ENCODE data around the gene TCHHL1. TPM values are rescaled to one million over a fixed set of nuclear protein-coding genes. Genes with fewer than 3 reads are reported as not detected.

Gene TCHHL1
- total and polyA plus RNA-seq, 9 of the 15 experiments (the other 6 are each of a cell fraction or from before 2014, with no cell fraction given): not detected

GRCh38 chr1:152071123-152071522, 17.7 kb downstream of the TCHHL1 start (continued):
- TF ChIP-seq ZNF740 (CRISPR knock-in tag; IDR thresholded peaks at IDR 0.05) (no peak), ZNF740 (tag; IDR thresholded peaks at IDR 0.05) (no peak), YBX1 (IDR thresholded peaks at IDR 0.05) (no peak), ARHGAP35 (IDR thresholded peaks at IDR 0.05; ENCODE audit: partially characterized antibody) (no peak), HNRNPK (IDR thresholded peaks at IDR 0.05; ENCODE audit: low read depth, low read length, poor library complexity, severe bottlenecking) (no peak), ASH1L (IDR thresholded peaks at IDR 0.05; ENCODE audit: borderline replicate concordance, low read depth, partially characterized antibody) (no peak), HMG20B (CRISPR knock-in tag; IDR thresholded peaks at IDR 0.05) (no peak), TBP (optimal IDR thresholded peaks at IDR 0.05; ENCODE audit: low read depth, low read length) (peak; percentile 23), ZBTB12 (CRISPR knock-in tag; IDR thresholded peaks at IDR 0.05) (peak; percentile 82), TEAD4 (IDR thresholded peaks at IDR 0.05; ENCODE audit: low read length) (0 out of 2 replicates have a peak, but pooled peaks have one; percentile 8), TEAD4 (CRISPR knock-in tag; IDR thresholded peaks at IDR 0.05; ENCODE audit: borderline replicate concordance) (no peak), SFPQ (IDR thresholded peaks at IDR 0.05; ENCODE audit: low read depth, low read length) (no peak), MIER1 (IDR thresholded peaks at IDR 0.05; ENCODE audit: low read depth) (no peak), RERE (CRISPR knock-in tag; IDR thresholded peaks at IDR 0.05; ENCODE audit: borderline replicate concordance) (no peak), L3MBTL2 (IDR thresholded peaks at IDR 0.05) (peak; percentile 87), ZNF263 (CRISPR knock-in tag; IDR thresholded peaks at IDR 0.05; ENCODE audit: borderline replicate concordance) (no peak), NR0B1 (IDR thresholded peaks at IDR 0.05; ENCODE audit: partially characterized antibody) (no peak), POLR2A (conservative IDR thresholded peaks at IDR 0.05) (no peak), NFIX (CRISPR knock-in tag; IDR thresholded peaks at IDR 0.05; ENCODE audit: low read depth) (no peak)
